ENCODE measurements around the gene CCDC149.

The CCDC149 gene

GRCh38 chr4:24934311-24934710, 21.5 kb upstream of the CCDC149 start:
- TF ChIP-seq POLR2AphosphoS5 (IDR thresholded peaks at IDR 0.05; ENCODE audit: low read depth, low read length) = no peak
- TF ChIP-seq PAX5 (IDR thresholded peaks at IDR 0.05; ENCODE audit: insufficient read depth, low read length, severe bottlenecking) = no peak
- no peak for TF ChIP-seq POLR2A (IDR thresholded peaks at IDR 0.05; ENCODE audit: low read depth, low read length)
- no peak for TF ChIP-seq POU2F2 (IDR thresholded peaks at IDR 0.05; ENCODE audit: low read depth, low read length)
- TF ChIP-seq SPI1 (IDR thresholded peaks at IDR 0.05; ENCODE audit: low read depth, low read length) = no peak
- no peak for TF ChIP-seq TAF1 (IDR thresholded peaks at IDR 0.05; ENCODE audit: low read depth, low read length)
- FAIRE-seq (no peak), DNase-seq (ENCODE audit: insufficient read length, low spot score) (no peak)

- TF ChIP-seq SPI1 (IDR thresholded peaks at IDR 0.05; ENCODE audit: low read depth, low read length) = no peak
- TF ChIP-seq TAF1 (IDR thresholded peaks at IDR 0.05; ENCODE audit: low read depth, low read length) = no peak
- no peak for TF ChIP-seq POLR2A (IDR thresholded peaks at IDR 0.05; ENCODE audit: low read depth, low read length)
- TF ChIP-seq POU2F2 (IDR thresholded peaks at IDR 0.05; ENCODE audit: low read depth, low read length) = no peak
- TF ChIP-seq POLR2AphosphoS5 (IDR thresholded peaks at IDR 0.05; ENCODE audit: low read depth, low read length) = no peak
- no peak for TF ChIP-seq PAX5 (IDR thresholded peaks at IDR 0.05; ENCODE audit: insufficient read depth, low read length, severe bottlenecking)
- FAIRE-seq (no peak), DNase-seq (ENCODE audit: insufficient read length, low spot score) (no peak)
Observed at GRCh38 chr4:24933684-24934275, 20.9 kb upstream of the CCDC149 start.

GRCh38 chr4:24932515-24933225, 19.8 kb upstream of the CCDC149 start:
- no peak for DNase-seq (ENCODE audit: insufficient read length, low spot score)
- FAIRE-seq = no peak
- no peak for TF ChIP-seq SPI1 (IDR thresholded peaks at IDR 0.05; ENCODE audit: low read depth, low read length)
- TF ChIP-seq POU2F2 (IDR thresholded peaks at IDR 0.05; ENCODE audit: low read depth, low read length) = no peak
- TF ChIP-seq PAX5 (IDR thresholded peaks at IDR 0.05; ENCODE audit: insufficient read depth, low read length, severe bottlenecking) = no peak
- no peak for TF ChIP-seq POLR2AphosphoS5 (IDR thresholded peaks at IDR 0.05; ENCODE audit: low read depth, low read length)
- no peak for TF ChIP-seq POLR2A (IDR thresholded peaks at IDR 0.05; ENCODE audit: low read depth, low read length)
- TF ChIP-seq TAF1 (IDR thresholded peaks at IDR 0.05; ENCODE audit: low read depth, low read length) = no peak

- no peak for FAIRE-seq
- DNase-seq (ENCODE audit: insufficient read length, low spot score) = no peak
- TF ChIP-seq POU2F2 (IDR thresholded peaks at IDR 0.05; ENCODE audit: low read depth, low read length) = no peak
- no peak for TF ChIP-seq POLR2A (IDR thresholded peaks at IDR 0.05; ENCODE audit: low read depth, low read length)
- TF ChIP-seq TAF1 (IDR thresholded peaks at IDR 0.05; ENCODE audit: low read depth, low read length) = no peak
- no peak for TF ChIP-seq SPI1 (IDR thresholded peaks at IDR 0.05; ENCODE audit: low read depth, low read length)
- no peak for TF ChIP-seq POLR2AphosphoS5 (IDR thresholded peaks at IDR 0.05; ENCODE audit: low read depth, low read length)
- no peak for TF ChIP-seq PAX5 (IDR thresholded peaks at IDR 0.05; ENCODE audit: insufficient read depth, low read length, severe bottlenecking)
Observed at GRCh38 chr4:24930151-24930550, 17.3 kb upstream of the CCDC149 start.

GRCh38 chr4:24928708-24929107, 15.9 kb upstream of the CCDC149 start:
- no peak for FAIRE-seq
- DNase-seq (ENCODE audit: insufficient read length, low spot score) = no peak
- TF ChIP-seq POU2F2 (IDR thresholded peaks at IDR 0.05; ENCODE audit: low read depth, low read length) (no peak), POLR2A (IDR thresholded peaks at IDR 0.05; ENCODE audit: low read depth, low read length) (no peak), TAF1 (IDR thresholded peaks at IDR 0.05; ENCODE audit: low read depth, low read length) (no peak), POLR2AphosphoS5 (IDR thresholded peaks at IDR 0.05; ENCODE audit: low read depth, low read length) (no peak), SPI1 (IDR thresholded peaks at IDR 0.05; ENCODE audit: low read depth, low read length) (peak; percentile 81)

- no peak for FAIRE-seq
- no peak for TF ChIP-seq POU2F2 (IDR thresholded peaks at IDR 0.05; ENCODE audit: low read depth, low read length)
- TF ChIP-seq POLR2AphosphoS5 (IDR thresholded peaks at IDR 0.05; ENCODE audit: low read depth, low read length) = no peak
- TF ChIP-seq PAX5 (IDR thresholded peaks at IDR 0.05; ENCODE audit: insufficient read depth, low read length, severe bottlenecking) = no peak
- peak; percentile 64 for TF ChIP-seq SPI1 (IDR thresholded peaks at IDR 0.05; ENCODE audit: low read depth, low read length)
- no peak for TF ChIP-seq TAF1 (IDR thresholded peaks at IDR 0.05; ENCODE audit: low read depth, low read length)
- no peak for DNase-seq (ENCODE audit: insufficient read length, low spot score)
Observed at GRCh38 chr4:24927049-24927448, 14.2 kb upstream of the CCDC149 start.

- TF ChIP-seq POLR2A (IDR thresholded peaks at IDR 0.05; ENCODE audit: low read depth, low read length) (no peak), SPI1 (IDR thresholded peaks at IDR 0.05; ENCODE audit: low read depth, low read length) (no peak), TAF1 (IDR thresholded peaks at IDR 0.05; ENCODE audit: low read depth, low read length) (no peak), POLR2AphosphoS5 (IDR thresholded peaks at IDR 0.05; ENCODE audit: low read depth, low read length) (no peak), PAX5 (IDR thresholded peaks at IDR 0.05; ENCODE audit: insufficient read depth, low read length, severe bottlenecking) (no peak), POU2F2 (IDR thresholded peaks at IDR 0.05; ENCODE audit: low read depth, low read length) (no peak)
- FAIRE-seq (no peak), DNase-seq (ENCODE audit: insufficient read length, low spot score) (no peak)
Observed at GRCh38 chr4:24924309-24924781, 11.5 kb upstream of the CCDC149 start.

GRCh38 chr4:24923550-24923949, 10.7 kb upstream of the CCDC149 start:
- FAIRE-seq (no peak), DNase-seq (ENCODE audit: insufficient read length, low spot score) (no peak)
- no peak for TF ChIP-seq POU2F2 (IDR thresholded peaks at IDR 0.05; ENCODE audit: low read depth, low read length)
- TF ChIP-seq SPI1 (IDR thresholded peaks at IDR 0.05; ENCODE audit: low read depth, low read length) = no peak
- no peak for TF ChIP-seq TAF1 (IDR thresholded peaks at IDR 0.05; ENCODE audit: low read depth, low read length)
- TF ChIP-seq PAX5 (IDR thresholded peaks at IDR 0.05; ENCODE audit: insufficient read depth, low read length, severe bottlenecking) = no peak
- TF ChIP-seq POLR2A (IDR thresholded peaks at IDR 0.05; ENCODE audit: low read depth, low read length) = no peak
- no peak for TF ChIP-seq POLR2AphosphoS5 (IDR thresholded peaks at IDR 0.05; ENCODE audit: low read depth, low read length)

- DNase-seq (ENCODE audit: insufficient read length, low spot score) (no peak), FAIRE-seq (no peak)
- no peak for TF ChIP-seq POLR2AphosphoS5 (IDR thresholded peaks at IDR 0.05; ENCODE audit: low read depth, low read length)
- no peak for TF ChIP-seq PAX5 (IDR thresholded peaks at IDR 0.05; ENCODE audit: insufficient read depth, low read length, severe bottlenecking)
Observed at GRCh38 chr4:24923002-24923401, 10.2 kb upstream of the CCDC149 start.

All from GM12891 (cell line).